Kidney (tissue), 14 donors: Measurements from ENCODE around the gene EDEM3. TPM values are rescaled to one million over a fixed set of nuclear protein-coding genes. Genes with fewer than 3 reads are reported as not detected.

Experiments
- DNase-seq, 5 donors: peaks; one replicate each; pipeline ENCODE4 v3.0.0-alpha.2; 2013 to 2020
- FAIRE-seq: peaks from 2 replicates; lab custom pipeline; 2012; peaks lifted over from hg19 to GRCh38; lab: Jason Lieb, UNC
- H3K27ac ChIP-seq, 2 donors: one replicate each; pipeline ENCODE4 v1.7.0; 2013; ENCODE audit warnings: low read depth in 2 of 2, low read length in 2 of 2, inconsistent platforms in 1 of 2
- H3K27me3 ChIP-seq: one replicate; pipeline ENCODE4 v1.7.1; 2013; ENCODE audit warnings: low read length, inconsistent platforms; ENCODE audit not compliant: control insufficient read depth, insufficient read depth
- H3K36me3 ChIP-seq, 3 donors: one replicate each; pipeline versions ENCODE4 v1.7.0 to v1.7.1; 2013; ENCODE audit warnings: low read length in 3 of 3, control low read depth in 1 of 3, inconsistent platforms in 1 of 3; ENCODE audit not compliant: insufficient read depth in 3 of 3, control insufficient read depth in 2 of 3
- H3K4me1 ChIP-seq, 3 donors: one replicate each; pipeline versions ENCODE4 v1.7.0 to v1.7.1; 2013; ENCODE audit warnings: low read length in 3 of 3, inconsistent platforms in 1 of 3, low read depth in 1 of 3; ENCODE audit not compliant: control insufficient read depth in 2 of 3, insufficient read depth in 2 of 3
- H3K4me3 ChIP-seq, 3 donors: one replicate each; pipeline versions ENCODE4 v1.7.0 to v1.8.1; 2013; ENCODE audit warnings: low read length in 3 of 3, control low read depth in 1 of 3, inconsistent platforms in 1 of 3
- H3K9ac ChIP-seq, 3 donors: one replicate each; pipeline versions ENCODE4 v1.7.0 to v1.7.1; 2013; ENCODE audit warnings: low read length in 3 of 3, control low read depth in 1 of 3, inconsistent platforms in 1 of 3
- H3K9me3 ChIP-seq, 3 donors: one replicate each; pipeline versions ENCODE4 v1.7.0 to v1.7.1; 2013; ENCODE audit warnings: low read length in 3 of 3, control low read depth in 1 of 3, inconsistent platforms in 1 of 3; ENCODE audit not compliant: control insufficient read depth in 2 of 3, insufficient read depth in 1 of 3
- intact Hi-C: fragments of 100-400 bp; cut with DNase I; formaldehyde crosslinking; loops from one replicate; pipeline ENCODE4 v1.11.1; 2022
- polyA plus RNA-seq: library from polyadenylated mRNA; stranded (reverse); fragments of 350-450 nt; fragmentation: Illumina TruSeq; extraction: RNeasy Lipid Tissue Mini Kit (QIAGEN cat#74804); gene quantifications from one replicate; pipeline ENCODE4 v1.2.3, GENCODE V29; 2014; ENCODE audit warnings: low read depth, low replicate concordance; ENCODE audit not compliant: insufficient read depth
- total RNA-seq: library from RNA; stranded (reverse); fragmentation: NEBNext Ultra II Directional; extraction: Animal tissue kit (Norgen Biotek cat#: 25700); gene quantifications from one replicate; pipeline ENCODE4 v1.2.1, GENCODE V29; 2021
- TF ChIP-seq, protein P1 (sequence below): IDR thresholded peaks from 3 replicates; pipeline ENCODE4 v1.5.1; 2012; ENCODE audit warnings: mild to moderate bottlenecking, moderate library complexity, borderline replicate concordance; ENCODE audit not compliant: insufficient read depth; ENCODE audit errors: extremely low read depth
- donor health status: control.
- donor health status: control.
- donor health status: control.
- donor health status: control.
- donor health status: control.
- donor health status: DM: yes; HTN: yes; CAD: no.
- donor health status: Normal renal cell carcinoma (clear cell type).

EDEM3 gene
- total and polyA plus RNA-seq, 2 donors from 2014 or later: 9.1 to 31.7 TPM

DNA sequence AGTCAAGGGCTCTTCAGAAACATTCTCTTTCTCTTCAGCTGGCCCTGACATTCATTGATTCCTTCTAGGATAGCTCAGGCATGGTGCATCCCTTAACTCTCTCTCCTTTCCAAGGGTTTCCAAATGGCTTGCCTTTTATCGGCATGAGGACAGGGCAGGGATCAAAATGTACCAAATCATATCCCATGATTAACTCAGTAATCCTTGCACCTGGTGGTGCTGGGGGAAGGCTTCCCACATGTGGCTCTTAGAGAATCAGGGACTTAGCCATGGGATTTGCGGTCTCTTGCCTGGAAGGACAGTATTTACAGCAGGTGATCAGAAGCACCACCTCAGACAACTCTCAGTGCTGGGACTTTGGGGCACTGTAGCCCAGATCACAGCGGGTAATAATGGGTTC, 46.2 kb upstream of the EDEM3 start:
- Histone ChIP-seq H3K27me3 (no peaks in the 10 kb centered on the region), H3K27ac (no peak overlapping the region), H3K4me1 (no peaks in the 10 kb centered on the region), H3K9ac (no peak overlapping the region), H3K36me3 (no peaks in the 10 kb centered on the region), H3K4me3 (no peak overlapping the region), H3K9me3 (no peaks in the 10 kb centered on the region)
- FAIRE-seq (no peak), DNase-seq (no peak)
- intact Hi-C loops: loop anchor here (10.0 kb wide), 1 partner anchor 374 kb away; no protein-coding TSS in a partner anchor
- TF ChIP-seq, protein P1, sequence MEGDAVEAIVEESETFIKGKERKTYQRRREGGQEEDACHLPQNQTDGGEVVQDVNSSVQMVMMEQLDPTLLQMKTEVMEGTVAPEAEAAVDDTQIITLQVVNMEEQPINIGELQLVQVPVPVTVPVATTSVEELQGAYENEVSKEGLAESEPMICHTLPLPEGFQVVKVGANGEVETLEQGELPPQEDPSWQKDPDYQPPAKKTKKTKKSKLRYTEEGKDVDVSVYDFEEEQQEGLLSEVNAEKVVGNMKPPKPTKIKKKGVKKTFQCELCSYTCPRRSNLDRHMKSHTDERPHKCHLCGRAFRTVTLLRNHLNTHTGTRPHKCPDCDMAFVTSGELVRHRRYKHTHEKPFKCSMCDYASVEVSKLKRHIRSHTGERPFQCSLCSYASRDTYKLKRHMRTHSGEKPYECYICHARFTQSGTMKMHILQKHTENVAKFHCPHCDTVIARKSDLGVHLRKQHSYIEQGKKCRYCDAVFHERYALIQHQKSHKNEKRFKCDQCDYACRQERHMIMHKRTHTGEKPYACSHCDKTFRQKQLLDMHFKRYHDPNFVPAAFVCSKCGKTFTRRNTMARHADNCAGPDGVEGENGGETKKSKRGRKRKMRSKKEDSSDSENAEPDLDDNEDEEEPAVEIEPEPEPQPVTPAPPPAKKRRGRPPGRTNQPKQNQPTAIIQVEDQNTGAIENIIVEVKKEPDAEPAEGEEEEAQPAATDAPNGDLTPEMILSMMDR: no peak

DNA sequence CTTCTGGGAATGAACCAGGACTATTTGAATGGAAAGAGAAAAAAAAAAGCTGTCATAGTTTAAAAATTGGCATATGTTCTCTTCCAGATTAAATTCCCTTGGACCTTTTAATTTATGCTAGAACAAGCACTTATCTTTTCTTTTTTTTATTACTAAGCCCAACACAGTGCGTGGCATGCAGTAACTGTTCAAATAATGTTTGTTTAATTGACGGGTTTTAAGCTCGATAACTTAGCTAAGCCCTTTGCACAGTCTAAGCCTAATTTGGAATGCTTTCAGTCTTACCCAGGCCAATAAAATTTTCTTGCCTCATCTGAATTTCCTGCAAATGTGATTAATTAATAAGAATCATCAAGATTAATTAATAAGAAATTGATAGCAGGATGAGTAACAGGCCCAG, 39.3 kb upstream of the EDEM3 start:
- no peak for DNase-seq
- FAIRE-seq: no peak
- TF ChIP-seq, protein P1: no peak
- no peak overlapping the region for H3K27ac ChIP-seq
- H3K4me3 ChIP-seq: no peak overlapping the region
- no peaks in the 10 kb centered on the region for H3K27me3 ChIP-seq
- intact Hi-C loops: no loop called here
- H3K9me3 ChIP-seq: no peaks in the 10 kb centered on the region
- no peak overlapping the region for H3K9ac ChIP-seq
- H3K36me3 ChIP-seq: no peaks in the 10 kb centered on the region
- peaks cover 0 to 12% (median 3%) of the 10 kb centered on the region in 3 donors for H3K4me1 ChIP-seq

DNA sequence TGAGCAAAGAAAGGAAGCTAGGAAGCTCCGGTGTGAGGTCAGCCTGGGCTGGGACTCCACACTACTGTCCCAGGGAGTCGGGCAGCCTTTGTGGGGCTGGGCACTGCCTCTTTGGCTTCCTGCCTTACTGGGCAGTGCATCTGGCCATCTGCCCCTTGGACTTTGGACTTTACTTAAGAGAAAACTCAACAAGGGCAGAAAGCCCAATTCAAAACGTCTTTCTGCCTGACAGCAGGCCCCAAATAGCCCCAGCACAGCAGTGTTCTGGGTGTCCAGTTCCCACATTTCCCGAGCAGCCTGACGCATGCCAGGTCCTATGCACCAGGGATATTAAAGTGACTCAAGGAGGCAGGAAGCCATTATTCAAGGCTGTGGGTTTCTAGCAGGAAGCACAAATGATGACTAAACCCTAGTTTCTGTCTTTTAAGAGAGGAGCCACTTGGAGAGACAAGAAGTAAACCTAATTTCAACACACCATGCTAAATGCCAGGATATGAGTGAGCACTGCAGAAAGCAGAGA, 37.9 kb upstream of the EDEM3 start:
- TF ChIP-seq, protein P1: no peak
- Histone ChIP-seq H3K4me1 (peaks cover 0 to 12% (median 3%) of the 10 kb centered on the region in 3 donors), H3K9me3 (no peaks in the 10 kb centered on the region), H3K36me3 (no peaks in the 10 kb centered on the region), H3K9ac (no peak overlapping the region), H3K4me3 (no peak overlapping the region), H3K27me3 (no peaks in the 10 kb centered on the region), H3K27ac (peak overlapping the region in 1 of 2 donors; percentile 41)
- intact Hi-C loops: no loop called here
- DNase-seq: peak in 2 of 5 donors; percentile 13 to 76
- no peak for FAIRE-seq

DNA sequence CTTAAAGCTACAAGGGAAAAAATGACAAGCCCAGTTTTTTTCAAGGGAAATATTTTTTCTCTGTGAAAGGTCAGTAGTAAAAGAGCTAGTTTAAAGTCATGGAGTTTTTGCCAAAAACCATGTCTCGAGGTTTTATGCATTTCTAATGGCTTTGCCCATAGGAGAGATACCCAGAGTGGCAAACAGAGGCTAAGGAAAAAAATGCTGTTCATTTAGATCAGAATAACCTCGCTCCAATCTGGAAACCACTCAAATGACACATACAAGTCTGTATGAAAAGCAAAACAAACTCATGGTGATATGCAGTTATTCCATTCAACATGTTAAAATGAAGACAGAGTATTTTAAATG, 36.9 kb upstream of the EDEM3 start:
- intact Hi-C loops: no loop called here
- peaks cover 0 to 12% (median 3%) of the 10 kb centered on the region in 3 donors for H3K4me1 ChIP-seq
- H3K9ac ChIP-seq: no peak overlapping the region
- no peaks in the 10 kb centered on the region for H3K27me3 ChIP-seq
- FAIRE-seq (no peak), DNase-seq (no peak)
- TF ChIP-seq, protein P1: no peak
- H3K36me3 ChIP-seq: no peaks in the 10 kb centered on the region
- H3K27ac ChIP-seq: no peak overlapping the region
- H3K9me3 ChIP-seq: no peaks in the 10 kb centered on the region
- no peak overlapping the region for H3K4me3 ChIP-seq
